OCI-LY7 (cell line): ENCODE measurements around the gene MAN1C1. TPM values are rescaled to one million over a fixed set of nuclear protein-coding genes. Genes with fewer than 3 reads are reported as not detected.

Source experiments
- BruUV-seq: library from RNA; stranded (reverse); fragments of 400-500 nt; replicated peaks from 2 replicates; lab custom pipeline; 2021; lab: Mats Ljungman, UMichigan
- CTCF ChIA-PET: fragments of 300-600 bp; sonication (Branson Sonifier 250); formaldehyde crosslinking; loops from one replicate; lab custom pipeline; 2022; ENCODE audit warnings: antibody characterized with exemption; ENCODE audit not compliant: unreplicated experiment; lab: Charles Lee
- POLR2A ChIA-PET: fragments of 300-600 bp; sonication (Branson Sonifier 250); formaldehyde crosslinking; loops from one replicate; lab custom pipeline; 2022; ENCODE audit warnings: antibody characterized with exemption; lab: Charles Lee
- DNase-seq: peaks from one replicate; pipeline ENCODE4 v3.0.0-alpha.2; 2015; ENCODE audit warnings: low spot score
- H2AFZ ChIP-seq: fragments of 200-600 bp; sonication (generic), shearing (Covaris generic); 2 replicates; pipeline ENCODE4 v1.6.1; 2014; ENCODE audit warnings: mild to moderate bottlenecking, antibody characterized with exemption, low read length, moderate library complexity
- H3K27ac ChIP-seq: fragments of 200-600 bp; sonication (generic); 2 replicates; pipeline ENCODE4 v1.5.1; 2014; ENCODE audit warnings: mixed run types, low read depth, mild to moderate bottlenecking, moderate library complexity, low read length, inconsistent platforms; ENCODE audit not compliant: poor library complexity, severe bottlenecking
- H3K36me3 ChIP-seq: fragments of 200-600 bp; sonication (generic); 2 replicates; pipeline ENCODE4 v1.6.1; 2014; ENCODE audit warnings: mild to moderate bottlenecking, antibody characterized with exemption, low read length, moderate library complexity, mixed read lengths; ENCODE audit not compliant: insufficient read depth
- H3K4me1 ChIP-seq: fragments of 200-600 bp; sonication (generic); 2 replicates; pipeline ENCODE4 v1.5.1; 2014; ENCODE audit warnings: mild to moderate bottlenecking, low read length; ENCODE audit not compliant: insufficient read depth, poor library complexity, severe bottlenecking
- H3K4me2 ChIP-seq: fragments of 200-600 bp; sonication (generic); 2 replicates; pipeline ENCODE4 v1.6.1; 2014; ENCODE audit warnings: mild to moderate bottlenecking, low read length
- H3K4me3 ChIP-seq: fragments of 200-600 bp; sonication (generic); 2 replicates; pipeline ENCODE4 v1.5.1; 2014; ENCODE audit warnings: mild to moderate bottlenecking, low read depth, low read length; ENCODE audit not compliant: poor library complexity, severe bottlenecking
- H3K79me2 ChIP-seq: fragments of 200-600 bp; sonication (generic); 2 replicates; pipeline ENCODE4 v1.6.1; 2016; ENCODE audit warnings: low read depth, mild to moderate bottlenecking, low read length, moderate library complexity, mixed read lengths; ENCODE audit not compliant: insufficient read depth
- H3K9me2 ChIP-seq: fragments of 200-600 bp; sonication (generic); 2 replicates; pipeline ENCODE4 v1.6.1; 2016; ENCODE audit warnings: mild to moderate bottlenecking, low read length, mixed read lengths; ENCODE audit not compliant: insufficient read depth
- H3K9me3 ChIP-seq: fragments of 200-600 bp; sonication (generic); 2 replicates; pipeline ENCODE4 v1.6.1; 2014; ENCODE audit warnings: mild to moderate bottlenecking, mixed run types, low read length, mixed read lengths
- H4K20me1 ChIP-seq: fragments of 200-600 bp; sonication (generic); 2 replicates; pipeline ENCODE4 v1.6.1; 2014; ENCODE audit warnings: mild to moderate bottlenecking, antibody characterized with exemption, low read length, moderate library complexity, mixed read lengths; ENCODE audit not compliant: insufficient read depth
- CTCF ChIP-seq: fragments of 200-600 bp; sonication (generic); conservative IDR thresholded peaks from 2 replicates; pipeline ENCODE4 v1.5.1; 2014; ENCODE audit warnings: mild to moderate bottlenecking, antibody characterized with exemption, low read length, moderate library complexity, mixed read lengths
- EZH2phosphoT487 ChIP-seq: fragments of 200-600 bp; sonication (generic); IDR thresholded peaks from 2 replicates; pipeline ENCODE4 v1.6.1; 2018; ENCODE audit warnings: low read depth, borderline replicate concordance, mild to moderate bottlenecking, mixed run types, antibody characterized with exemption, low read length, moderate library complexity, mixed read lengths
- intact Hi-C: fragments of 100-400 bp; cut with micrococcal nuclease; formaldehyde crosslinking; loops from one replicate; pipeline ENCODE4 v1.10.0; 2022; ENCODE audit not compliant: unreplicated experiment
- total RNA-seq, 2 experiments: library from RNA; depleted of rRNA in 1 of 2; stranded (reverse); fragments of >200 nt in 1 of 2; shearing (Covaris generic) in 1 of 2; gene quantifications; 2 replicates each; pipeline ENCODE4 v1.2.3, GENCODE V29; 2014 to 2022

Gene MAN1C1
- total RNA-seq, 2 experiments from 2014 or later, result 3.0 to 4.9 TPM

DNA sequence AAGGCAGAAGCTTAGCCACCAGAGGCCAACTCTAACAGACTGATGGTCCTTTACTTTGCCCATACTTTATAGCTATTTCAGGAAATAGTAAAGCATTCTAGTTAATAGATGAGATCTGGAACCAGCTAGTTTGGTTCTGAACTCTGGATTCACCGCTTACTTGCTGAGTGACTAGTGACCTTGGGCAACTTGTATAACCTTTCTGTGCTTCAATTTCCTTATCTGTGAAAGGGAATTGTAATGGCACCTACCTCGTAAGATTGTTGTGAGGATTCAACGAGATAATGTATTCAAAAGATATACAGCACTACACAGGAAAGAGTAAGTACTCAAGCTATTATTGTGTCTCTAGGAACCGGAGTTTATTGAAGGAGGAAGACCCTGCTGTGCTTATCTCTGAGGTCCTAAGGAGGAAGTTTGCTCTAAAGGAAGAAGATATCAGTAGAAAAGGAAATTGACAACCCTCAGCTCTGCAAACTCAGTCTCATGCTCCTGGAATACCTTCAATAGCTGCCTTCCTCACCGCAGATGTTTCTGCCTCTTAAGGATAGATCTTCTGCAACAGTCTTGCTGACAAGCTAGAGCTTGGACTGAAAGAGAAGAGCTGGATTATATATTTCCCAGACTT, 215.1 kb downstream of the MAN1C1 start:
- intact Hi-C loops, result no loop called here
- POLR2A ChIA-PET, result interaction anchor here (0.5 kb wide), 1 partner anchor 131 kb away, joined by 3 read pairs; no protein-coding TSS in a partner anchor
- H3K4me3 ChIP-seq, result no peak overlapping the region
- no peak overlapping the region for H3K4me2 ChIP-seq
- H2AFZ ChIP-seq, result no peak overlapping the region
- no peaks in the 10 kb centered on the region for H3K9me3 ChIP-seq
- BruUV-seq, result no TSS peak
- peaks cover 96% of the 10 kb centered on the region for H3K36me3 ChIP-seq
- DNase-seq, result no peak
- no peaks in the 10 kb centered on the region for H3K9me2 ChIP-seq
- no peaks in the 10 kb centered on the region for H3K4me1 ChIP-seq
- no peak overlapping the region for H3K27ac ChIP-seq
- no peaks in the 10 kb centered on the region; the same call in 1 of the 2 replicates for H3K79me2 ChIP-seq
- CTCF ChIA-PET, result interaction anchor here (0.5 to 1.0 kb wide), 2 partner anchors 11 to 166 kb away, joined by 3 read pairs; no protein-coding TSS in a partner anchor
- no peaks in the 10 kb centered on the region for H4K20me1 ChIP-seq
- TF ChIP-seq EZH2phosphoT487, result no peak
- TF ChIP-seq CTCF, result no peak

GRCh38 chr1:25832336-25833037, 215.9 kb downstream of the MAN1C1 start:
- intact Hi-C loops, result no loop called here
- no peaks in the 10 kb centered on the region for H3K4me1 ChIP-seq
- H3K4me3 ChIP-seq, result no peak overlapping the region
- POLR2A ChIA-PET, result no interaction called here
- H3K27ac ChIP-seq, result no peak overlapping the region
- no peak overlapping the region for H3K4me2 ChIP-seq
- H3K9me3 ChIP-seq, result no peaks in the 10 kb centered on the region
- no peaks in the 10 kb centered on the region; the same call in 1 of the 2 replicates for H3K79me2 ChIP-seq
- no peak overlapping the region for H2AFZ ChIP-seq
- CTCF ChIA-PET, result interaction anchor here (0.5 kb wide), 1 partner anchor 165 kb away, joined by 3 read pairs; no protein-coding TSS in a partner anchor
- DNase-seq, result no peak
- H3K36me3 ChIP-seq, result peaks cover 97% of the 10 kb centered on the region
- no peaks in the 10 kb centered on the region for H4K20me1 ChIP-seq
- TF ChIP-seq EZH2phosphoT487 (no peak), CTCF (no peak)
- TSS peak; percentile 70 for BruUV-seq
- no peaks in the 10 kb centered on the region for H3K9me2 ChIP-seq

DNA sequence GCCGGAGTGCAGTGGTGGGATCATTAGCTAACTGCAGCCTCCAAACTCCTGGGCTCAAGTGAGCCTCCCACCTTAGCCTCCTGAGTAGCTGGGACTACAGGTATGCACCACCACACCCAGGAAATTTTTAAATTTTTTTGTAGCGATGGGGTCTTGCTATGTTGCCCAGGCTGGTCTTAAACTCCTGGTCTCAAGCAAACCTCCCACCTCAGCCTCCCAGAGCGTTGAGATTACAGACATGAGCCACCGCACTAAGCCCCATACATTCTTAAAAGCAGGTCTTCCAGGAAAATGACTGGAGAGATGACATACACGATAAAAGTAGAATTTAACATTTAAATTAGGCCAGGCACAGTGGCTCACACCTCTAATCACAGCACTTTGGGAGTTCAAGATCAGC, 216.6 kb downstream of the MAN1C1 start:
- CTCF ChIA-PET, result no interaction called here
- Histone ChIP-seq H3K4me1 (no peaks in the 10 kb centered on the region), H3K9me3 (no peaks in the 10 kb centered on the region), H3K79me2 (no peaks in the 10 kb centered on the region; the same call in 1 of the 2 replicates), H2AFZ (no peak overlapping the region), H3K9me2 (no peaks in the 10 kb centered on the region), H3K4me3 (no peak overlapping the region), H3K36me3 (peaks cover 91% of the 10 kb centered on the region), H4K20me1 (no peaks in the 10 kb centered on the region), H3K4me2 (no peak overlapping the region), H3K27ac (no peak overlapping the region)
- no TSS peak for BruUV-seq
- POLR2A ChIA-PET, result interaction anchor here (1.4 kb wide), 1 partner anchor 12 kb away, joined by 5 read pairs; no protein-coding TSS in a partner anchor
- DNase-seq, result no peak
- no peak for TF ChIP-seq EZH2phosphoT487
- TF ChIP-seq CTCF, result no peak
- intact Hi-C loops, result no loop called here
